HT-29 (cell line): ENCODE data around the gene AIRE. TPM values are rescaled to one million over a fixed set of nuclear protein-coding genes. Genes with fewer than 3 reads are reported as not detected.
"Not testable (repeated sequence)": the region's sequence is repeated elsewhere in the genome, so short reads cannot be mapped to it uniquely, and the experiment has no call there.

ENCODE experiments used
- DNase-seq: peaks from one replicate; pipeline ENCODE4 v3.0.0-alpha.2; 2015; ENCODE audit warnings: low spot score
- total RNA-seq: library from RNA; depleted of rRNA; stranded (reverse); fragments of >200 nt; shearing (Covaris generic); gene quantifications from 2 replicates; pipeline ENCODE4 v1.2.3, GENCODE V29; 2014; rRNA removed

AIRE gene
- total RNA-seq: not detected in 2 replicates

GRCh38 chr21:44285138-44285992 lies at the start of gene AIRE:
AIRE (plus strand) TSS chr21:44285876; CDS start chr21:44286007, 131 bp downstream.
- DNase-seq: no peak

- DNase-seq: not testable (repeated sequence)
These were observed 45.3 kb upstream of the AIRE start for GRCh38 chr21:44240353-44240752.

- DNase-seq: not testable (repeated sequence)
These were observed 44.8 kb upstream of the AIRE start, which contains the start of gene ICOSLG for GRCh38 chr21:44240842-44241241. ICOSLG (minus strand) TSS chr21:44240943; CDS start chr21:44240817, 126 bp downstream.

- DNase-seq: not testable (repeated sequence)
These were observed 44.4 kb upstream of the AIRE start for GRCh38 chr21:44241281-44241680.

GRCh38 chr21:44243980-44244379 lies 41.7 kb upstream of the AIRE start:
- DNase-seq: not testable (repeated sequence)

GRCh38 chr21:44247904-44248303 lies 37.8 kb upstream of the AIRE start:
- DNase-seq: not testable (repeated sequence)

- not testable (repeated sequence) for DNase-seq
These were observed 36.3 kb upstream of the AIRE start for GRCh38 chr21:44249204-44250037.

- no peak for DNase-seq
These were observed 31.6 kb upstream of the AIRE start for GRCh38 chr21:44253832-44254710.

GRCh38 chr21:44255511-44255981 lies 30.1 kb upstream of the AIRE start:
- no peak for DNase-seq

- no peak for DNase-seq
These were observed 27.5 kb upstream of the AIRE start for GRCh38 chr21:44258056-44258725.

- no peak for DNase-seq
These were observed 26.5 kb upstream of the AIRE start for GRCh38 chr21:44259082-44259705.

- no peak for DNase-seq
These were observed 25.6 kb upstream of the AIRE start for GRCh38 chr21:44260066-44260465.

GRCh38 chr21:44260791-44261631 lies 24.7 kb upstream of the AIRE start:
- DNase-seq: no peak

GRCh38 chr21:44261675-44262295 lies 23.9 kb upstream of the AIRE start, which contains the start of gene DNMT3L:
DNMT3L (minus strand) TSS chr21:44261897; CDS start chr21:44261259, 638 bp downstream.
- no peak for DNase-seq

- no peak for DNase-seq
These were observed 23.2 kb upstream of the AIRE start for GRCh38 chr21:44262338-44263056.

GRCh38 chr21:44263221-44263760 lies 22.4 kb upstream of the AIRE start:
- DNase-seq: no peak

- DNase-seq: no peak
These were observed 21.9 kb upstream of the AIRE start for GRCh38 chr21:44263768-44264167.
